Neural progenitor cell (in vitro differentiated cells): Measurements from ENCODE around the gene KASH5. TPM values are rescaled to one million over a fixed set of nuclear protein-coding genes. Genes with fewer than 3 reads are reported as not detected.

ENCODE experiments used
- DNase-seq: peaks from one replicate; pipeline ENCODE4 v3.0.0-alpha.2; 2016; ENCODE audit warnings: low spot score
- H2AFZ ChIP-seq: fragments of 200-600 bp; sonication (generic); replicated peaks from 2 replicates; pipeline ENCODE4 v1.6.1; 2016; ENCODE audit warnings: antibody characterized with exemption
- H3F3A ChIP-seq: fragments of 200-600 bp; sonication (generic); 2 replicates; pipeline ENCODE4 v1.6.1; 2016; ENCODE audit warnings: antibody characterized with exemption, low read depth
- H3K27ac ChIP-seq: fragments of 200-600 bp; sonication (generic); 2 replicates; pipeline ENCODE4 v1.5.1; 2016; ENCODE audit warnings: mild to moderate bottlenecking
- H3K27me3 ChIP-seq: fragments of 200-600 bp; sonication (generic); 2 replicates; pipeline ENCODE4 v1.6.1; 2016; ENCODE audit warnings: mild to moderate bottlenecking, moderate library complexity
- H3K36me3 ChIP-seq: fragments of 200-600 bp; sonication (generic); 2 replicates; pipeline ENCODE4 v1.5.1; 2016
- H3K4me1 ChIP-seq: fragments of 200-600 bp; sonication (generic); 2 replicates; pipeline ENCODE4 v1.6.1; 2016; ENCODE audit warnings: mixed run types
- H3K4me2 ChIP-seq: fragments of 200-600 bp; sonication (generic); 2 replicates; pipeline ENCODE4 v1.6.1; 2016
- H3K4me3 ChIP-seq: fragments of 200-600 bp; sonication (generic); 2 replicates; pipeline ENCODE4 v1.5.1; 2016
- H3K79me2 ChIP-seq: fragments of 200-600 bp; sonication (generic); 2 replicates; pipeline ENCODE4 v1.6.1; 2016; ENCODE audit warnings: low read depth
- H3K9ac ChIP-seq: fragments of 200-600 bp; sonication (generic); 2 replicates; pipeline ENCODE4 v1.6.1; 2016
- H3K9me3 ChIP-seq: fragments of 200-600 bp; sonication (generic); 2 replicates; pipeline ENCODE4 v1.5.1; 2016; ENCODE audit warnings: low read depth
- H4K20me1 ChIP-seq: fragments of 200-600 bp; sonication (generic); 2 replicates; pipeline ENCODE4 v1.6.1; 2016; ENCODE audit warnings: low read depth
- H3K27ac Mint-ChIP-seq: 3 replicates; pipeline ENCODE4 v1.8.0; 2021; ENCODE audit warnings: mixed read lengths
- H3K27me3 Mint-ChIP-seq: 2 replicates; pipeline ENCODE4 v1.8.0; 2022; ENCODE audit warnings: low read depth, mild to moderate bottlenecking, inconsistent platforms, moderate library complexity, mixed read lengths; ENCODE audit not compliant: insufficient read depth
- H3K36me3 Mint-ChIP-seq: 3 replicates; pipeline ENCODE4 v1.8.0; 2021; ENCODE audit warnings: mixed read lengths
- H3K4me1 Mint-ChIP-seq: 3 replicates; pipeline ENCODE4 v1.8.0; 2021; ENCODE audit warnings: mixed read lengths
- H3K4me3 Mint-ChIP-seq: 3 replicates; pipeline ENCODE4 v1.8.0; 2021; ENCODE audit warnings: mild to moderate bottlenecking, moderate library complexity, mixed read lengths
- H3K9me3 Mint-ChIP-seq: 3 replicates; pipeline ENCODE4 v1.8.0; 2020; ENCODE audit warnings: mixed read lengths
- CTCF ChIP-seq: fragments of 200-600 bp; sonication (generic); IDR thresholded peaks from 2 replicates; pipeline ENCODE4 v1.5.1; 2017; ENCODE audit warnings: antibody characterized with exemption, mild to moderate bottlenecking
- EZH2 ChIP-seq: fragments of 200-600 bp; sonication (generic); IDR thresholded peaks from 2 replicates; pipeline ENCODE4 v1.6.1; 2017; ENCODE audit warnings: antibody characterized with exemption, mild to moderate bottlenecking, moderate library complexity
- EZH2phosphoT487 ChIP-seq: fragments of 200-600 bp; sonication (generic); IDR thresholded peaks from 2 replicates; pipeline ENCODE4 v1.6.1; 2017; ENCODE audit warnings: antibody characterized with exemption
- total RNA-seq: library from RNA; depleted of rRNA; stranded (reverse); fragments of >200 nt; gene quantifications from 2 replicates; pipeline ENCODE4 v1.2.3, GENCODE V29; 2015; ENCODE audit warnings: low replicate concordance

Gene KASH5
- total RNA-seq, 1 donor from 2014 or later, result not detected

- Histone ChIP-seq H3K27ac (no peak overlapping the region), H3K4me3 (peak overlapping the region; percentile 36), H3K36me3 (no peaks in the 10 kb centered on the region), H4K20me1 (peaks cover 7% of the 10 kb centered on the region), H3K4me1 (peaks cover 29% of the 10 kb centered on the region), H3K27me3 (peaks cover 91% of the 10 kb centered on the region), H3K4me2 (peak overlapping the region; percentile 69), H3K79me2 (no peaks in the 10 kb centered on the region), H3K9ac (no peak overlapping the region), H2AFZ (no peak overlapping the region), H3F3A (peaks cover 55% of the 10 kb centered on the region), H3K9me3 (no peaks in the 10 kb centered on the region)
- Mint-ChIP-seq H3K4me1 (peaks cover 52% of the 10 kb centered on the region), H3K9me3 (peaks cover 7% of the 10 kb centered on the region), H3K4me3 (peak overlapping the region; percentile 82), H3K27ac (no peak overlapping the region), H3K27me3 (peaks cover 86% of the 10 kb centered on the region), H3K36me3 (no peaks in the 10 kb centered on the region)
- DNase-seq, result peak; percentile 92
- TF ChIP-seq EZH2phosphoT487 (no peak), CTCF (peak; percentile 79), EZH2 (no peak)
Measured at GRCh38 chr19:49422407-49423070, 34.5 kb downstream of the KASH5 start.

- peak within 1 kb of the TSS; percentile 36 for H3K4me3 ChIP-seq
- no peak for DNase-seq
Measured at GRCh38 chr19:49423071-49423984, 35.3 kb downstream of the KASH5 start, which contains the start of gene PTH2. Gene PTH2 (minus strand): TSS chr19:49423441. CDS start chr19:49423339, 102 bp downstream.

GRCh38 chr19:49423985-49424303 lies 35.9 kb downstream of the KASH5 start:
- Histone ChIP-seq H3K27ac (no peak overlapping the region), H3F3A (peaks cover 62% of the 10 kb centered on the region), H4K20me1 (peaks cover 7% of the 10 kb centered on the region), H3K27me3 (peaks cover 100% of the 10 kb centered on the region), H3K4me3 (no peak overlapping the region), H3K9me3 (no peaks in the 10 kb centered on the region), H3K4me1 (peaks cover 27% of the 10 kb centered on the region), H2AFZ (no peak overlapping the region), H3K79me2 (no peaks in the 10 kb centered on the region), H3K36me3 (no peaks in the 10 kb centered on the region), H3K4me2 (peak overlapping the region; percentile 69), H3K9ac (no peak overlapping the region)
- no peak overlapping the region for H3K27ac Mint-ChIP-seq
- H3K9me3 Mint-ChIP-seq, result peaks cover 5% of the 10 kb centered on the region
- peaks cover 60% of the 10 kb centered on the region for H3K4me1 Mint-ChIP-seq
- peaks cover 85% of the 10 kb centered on the region for H3K27me3 Mint-ChIP-seq
- DNase-seq, result no peak
- H3K36me3 Mint-ChIP-seq, result no peaks in the 10 kb centered on the region
- peak overlapping the region; percentile 6 for H3K4me3 Mint-ChIP-seq
- TF ChIP-seq EZH2phosphoT487, result no peak
- TF ChIP-seq EZH2, result no peak
- TF ChIP-seq CTCF, result no peak

More at GRCh38 chr19:49423071-49423984, 35.3 kb downstream of the KASH5 start, which contains the start of gene PTH2:
- H3K4me1 ChIP-seq, result peaks cover 27% of the 10 kb centered on the region
- peak within 1 kb of the TSS; percentile 82 for H3K4me3 Mint-ChIP-seq
- TF ChIP-seq CTCF (no peak), EZH2 (peak; percentile 86), EZH2phosphoT487 (peak; percentile 61)
- H3F3A ChIP-seq, result peaks cover 56% of the 10 kb centered on the region
- peak within 1 kb of the TSS; percentile 69 for H3K4me2 ChIP-seq
- H3K36me3 ChIP-seq, result no peaks in the 10 kb centered on the region
- no peak within 1 kb of the TSS for H3K27ac ChIP-seq
- H3K9me3 Mint-ChIP-seq, result peaks cover 5% of the 10 kb centered on the region
- H3K27ac Mint-ChIP-seq, result no peak within 1 kb of the TSS
- H3K36me3 Mint-ChIP-seq, result no peaks in the 10 kb centered on the region
- peaks cover 98% of the 10 kb centered on the region for H3K27me3 ChIP-seq
- H2AFZ ChIP-seq, result no peak within 1 kb of the TSS
- H3K27me3 Mint-ChIP-seq, result peaks cover 89% of the 10 kb centered on the region
- peaks cover 7% of the 10 kb centered on the region for H4K20me1 ChIP-seq
- no peaks in the 10 kb centered on the region for H3K79me2 ChIP-seq
- H3K9ac ChIP-seq, result no peak within 1 kb of the TSS
- peaks cover 55% of the 10 kb centered on the region for H3K4me1 Mint-ChIP-seq
- no peaks in the 10 kb centered on the region for H3K9me3 ChIP-seq
